Measurements from ENCODE around the gene SLC12A7.
A peak's percentile ranks its signal among the peaks of the same experiment; 100 is the strongest.

Gene SLC12A7

GRCh38 chr5:1011741-1012312 is 100.0 kb downstream of the SLC12A7 start:
- no peaks in the 10 kb centered on the region for H3K36me3 ChIP-seq (ENCODE audit: insufficient read depth, low read length)
- no peak overlapping the region for H3K4me3 ChIP-seq (ENCODE audit: low read length)
- no peak overlapping the region for H2AFZ ChIP-seq (ENCODE audit: low read depth, low read length)
- peaks cover 4% of the 10 kb centered on the region for H3K4me1 ChIP-seq (ENCODE audit: insufficient read depth, low read length)
- H3K9me3 ChIP-seq (ENCODE audit: low read length): no peaks in the 10 kb centered on the region
- peaks cover 30% of the 10 kb centered on the region for H3K27me3 ChIP-seq (ENCODE audit: insufficient read depth, low read length)

- peaks cover 33% of the 10 kb centered on the region for H3K27me3 ChIP-seq (ENCODE audit: insufficient read depth, low read length)
- no peak overlapping the region for H3K4me3 ChIP-seq (ENCODE audit: low read length)
- H3K36me3 ChIP-seq (ENCODE audit: insufficient read depth, low read length): no peaks in the 10 kb centered on the region
Observed at GRCh38 chr5:1011226-1011631, 100.6 kb downstream of the SLC12A7 start.

GRCh38 chr5:1010641-1011046 is 101.2 kb downstream of the SLC12A7 start:
- Histone ChIP-seq H3K4me3 (ENCODE audit: low read length) (no peak overlapping the region), H2AFZ (ENCODE audit: low read depth, low read length) (no peak overlapping the region), H3K4me1 (ENCODE audit: insufficient read depth, low read length) (peaks cover 4% of the 10 kb centered on the region), H3K9me3 (ENCODE audit: low read length) (no peaks in the 10 kb centered on the region), H3K27me3 (ENCODE audit: insufficient read depth, low read length) (peaks cover 39% of the 10 kb centered on the region), H3K36me3 (ENCODE audit: insufficient read depth, low read length) (no peaks in the 10 kb centered on the region)

More at GRCh38 chr5:1011226-1011631, 100.6 kb downstream of the SLC12A7 start:
- Histone ChIP-seq H2AFZ (ENCODE audit: low read depth, low read length) (no peak overlapping the region), H3K9me3 (ENCODE audit: low read length) (no peaks in the 10 kb centered on the region), H3K4me1 (ENCODE audit: insufficient read depth, low read length) (peaks cover 4% of the 10 kb centered on the region)

- no peak overlapping the region for H2AFZ ChIP-seq (ENCODE audit: low read depth, low read length)
- no peaks in the 10 kb centered on the region for H3K9me3 ChIP-seq (ENCODE audit: low read length)
- H3K27me3 ChIP-seq (ENCODE audit: insufficient read depth, low read length): peaks cover 44% of the 10 kb centered on the region
- no peaks in the 10 kb centered on the region for H3K36me3 ChIP-seq (ENCODE audit: insufficient read depth, low read length)
- H3K4me1 ChIP-seq (ENCODE audit: insufficient read depth, low read length): peaks cover 4% of the 10 kb centered on the region
- no peak overlapping the region for H3K4me3 ChIP-seq (ENCODE audit: low read length)
Observed at GRCh38 chr5:1010181-1010510, 101.7 kb downstream of the SLC12A7 start.

DNA sequence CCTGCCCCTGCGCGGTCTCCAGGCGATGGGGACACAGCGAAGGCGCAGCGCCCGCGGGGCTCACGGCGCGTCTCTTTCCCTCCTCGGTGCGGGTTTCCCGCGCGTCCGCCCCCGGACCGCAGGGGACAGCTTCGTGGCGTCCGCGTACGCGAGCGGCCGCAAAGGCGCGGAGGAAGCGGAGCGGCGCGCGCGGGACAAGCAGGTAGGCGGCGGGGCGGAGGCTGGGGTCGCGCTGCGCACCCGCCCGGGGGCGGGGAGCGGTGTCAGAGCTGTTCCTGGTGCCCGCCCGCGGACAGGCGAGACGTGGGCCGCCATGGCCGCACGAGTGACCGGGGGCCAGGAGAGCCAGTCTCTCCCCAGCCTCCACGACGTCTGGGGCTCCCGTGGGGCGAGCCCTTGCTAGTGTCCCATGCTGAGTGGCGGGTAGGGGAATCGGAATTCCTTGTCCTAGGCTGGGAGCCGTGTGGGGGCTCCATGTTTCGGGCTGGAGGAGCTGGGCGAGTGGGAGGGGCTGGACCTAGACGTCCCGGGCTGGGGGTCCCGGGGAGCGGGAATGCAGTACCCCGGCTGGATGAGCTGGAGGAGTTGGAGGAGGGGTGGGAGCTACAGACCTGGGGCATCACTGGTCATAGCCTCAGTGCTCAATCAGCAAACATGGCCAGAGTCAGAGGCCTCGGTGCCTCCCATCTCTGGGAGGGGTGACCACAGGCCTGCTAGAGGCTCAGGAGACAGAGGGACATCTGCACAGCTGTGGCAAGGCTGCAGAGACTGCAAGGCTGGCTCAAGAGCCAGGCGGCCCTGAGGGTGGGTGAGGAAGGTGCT is 102.3 kb downstream of the SLC12A7 start:
- Histone ChIP-seq H3K36me3 (ENCODE audit: insufficient read depth, low read length) (no peaks in the 10 kb centered on the region), H3K27me3 (ENCODE audit: insufficient read depth, low read length) (peaks cover 44% of the 10 kb centered on the region), H2AFZ (ENCODE audit: low read depth, low read length) (no peak overlapping the region), H3K4me3 (ENCODE audit: low read length) (peak overlapping the region; percentile 25), H3K4me1 (ENCODE audit: insufficient read depth, low read length) (peaks cover 4% of the 10 kb centered on the region), H3K9me3 (ENCODE audit: low read length) (no peaks in the 10 kb centered on the region)

- Histone ChIP-seq H3K4me3 (ENCODE audit: low read length) (peak within 1 kb of the TSS; percentile 38), H2AFZ (ENCODE audit: low read depth, low read length) (no peak within 1 kb of the TSS), H3K9me3 (ENCODE audit: low read length) (no peaks in the 10 kb centered on the region), H3K4me1 (ENCODE audit: insufficient read depth, low read length) (peaks cover 4% of the 10 kb centered on the region), H3K36me3 (ENCODE audit: insufficient read depth, low read length) (no peaks in the 10 kb centered on the region), H3K27me3 (ENCODE audit: insufficient read depth, low read length) (peaks cover 49% of the 10 kb centered on the region)
Observed at GRCh38 chr5:1008451-1009358, 103.2 kb downstream of the SLC12A7 start, which contains the start of gene NKD2. NKD2 (plus strand) TSS chr5:1008802; CDS start chr5:1009058, 256 bp downstream.

- Histone ChIP-seq H3K27me3 (ENCODE audit: insufficient read depth, low read length) (peaks cover 49% of the 10 kb centered on the region), H2AFZ (ENCODE audit: low read depth, low read length) (no peak overlapping the region), H3K4me3 (ENCODE audit: low read length) (no peak overlapping the region), H3K4me1 (ENCODE audit: insufficient read depth, low read length) (peaks cover 4% of the 10 kb centered on the region), H3K36me3 (ENCODE audit: insufficient read depth, low read length) (no peaks in the 10 kb centered on the region), H3K9me3 (ENCODE audit: low read length) (no peaks in the 10 kb centered on the region)
Observed at GRCh38 chr5:1007681-1008450, 104.0 kb downstream of the SLC12A7 start.

DNA sequence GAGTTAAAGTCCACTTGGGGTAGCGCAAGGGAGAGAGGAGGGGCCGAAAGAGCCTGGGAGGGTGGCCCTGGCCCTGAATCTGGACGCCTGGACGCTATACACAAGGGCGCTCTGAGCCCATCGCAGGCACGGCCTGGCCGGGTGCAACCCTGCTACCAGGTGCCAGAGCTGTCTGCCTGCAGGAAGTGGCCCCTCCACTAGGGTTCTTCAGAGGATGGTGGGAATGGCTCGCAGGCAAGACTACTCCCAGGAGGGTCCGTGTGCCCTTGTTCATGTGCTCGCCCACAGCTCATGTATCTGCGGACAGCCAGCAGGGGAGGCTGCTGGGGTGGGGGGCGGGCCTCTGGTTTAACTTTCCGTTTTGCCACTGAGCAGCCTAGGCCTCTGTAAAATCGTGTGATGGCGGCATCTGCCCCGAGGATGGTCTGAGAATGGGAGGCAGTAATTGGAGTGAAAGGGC is 104.6 kb downstream of the SLC12A7 start:
- no peaks in the 10 kb centered on the region for H3K9me3 ChIP-seq (ENCODE audit: low read length)
- peaks cover 4% of the 10 kb centered on the region for H3K4me1 ChIP-seq (ENCODE audit: insufficient read depth, low read length)
- peaks cover 49% of the 10 kb centered on the region for H3K27me3 ChIP-seq (ENCODE audit: insufficient read depth, low read length)
- H3K36me3 ChIP-seq (ENCODE audit: insufficient read depth, low read length): no peaks in the 10 kb centered on the region
- no peak overlapping the region for H2AFZ ChIP-seq (ENCODE audit: low read depth, low read length)
- H3K4me3 ChIP-seq (ENCODE audit: low read length): no peak overlapping the region

GRCh38 chr5:1006656-1007071 is 105.2 kb downstream of the SLC12A7 start:
- no peaks in the 10 kb centered on the region for H3K9me3 ChIP-seq (ENCODE audit: low read length)
- no peak overlapping the region for H2AFZ ChIP-seq (ENCODE audit: low read depth, low read length)
- no peak overlapping the region for H3K4me3 ChIP-seq (ENCODE audit: low read length)
- H3K36me3 ChIP-seq (ENCODE audit: insufficient read depth, low read length): no peaks in the 10 kb centered on the region
- H3K4me1 ChIP-seq (ENCODE audit: insufficient read depth, low read length): peaks cover 4% of the 10 kb centered on the region
- H3K27me3 ChIP-seq (ENCODE audit: insufficient read depth, low read length): peaks cover 53% of the 10 kb centered on the region

DNA sequence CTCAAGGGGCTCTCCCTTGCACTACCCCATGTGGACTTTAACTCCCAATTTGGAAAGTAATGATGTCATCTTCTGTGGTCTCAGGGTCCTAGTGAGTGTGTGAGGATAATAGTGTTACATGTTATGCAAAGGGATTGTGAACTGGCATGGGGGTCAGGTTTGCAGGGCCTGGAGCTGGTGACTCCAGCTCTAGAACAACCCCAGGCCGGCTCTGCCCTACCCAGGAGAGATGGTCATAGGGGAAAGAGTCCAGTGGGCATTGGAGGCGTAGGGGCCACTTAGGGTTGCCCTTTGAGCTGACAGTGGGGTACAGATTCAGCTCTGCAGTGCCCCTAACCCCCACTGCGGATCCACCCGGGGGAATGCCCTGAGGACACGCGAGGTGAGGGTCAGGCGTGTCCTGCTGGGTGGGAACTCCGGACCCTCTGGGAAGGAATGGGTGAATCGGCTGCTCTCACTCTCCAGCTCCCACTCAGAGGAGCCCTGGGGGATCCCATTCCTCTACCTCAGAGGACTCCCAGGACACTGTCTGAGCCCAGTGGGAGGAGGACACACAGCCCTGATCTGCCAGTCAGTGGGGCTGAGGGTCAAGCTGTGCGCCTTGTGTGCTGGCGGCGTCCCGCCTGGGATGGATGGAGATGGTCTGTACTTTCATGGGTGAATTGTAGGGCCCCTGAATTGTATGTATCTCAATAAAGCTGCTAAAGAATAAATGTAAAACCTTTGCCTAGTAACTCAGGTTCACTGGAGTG is 105.8 kb downstream of the SLC12A7 start:
- H3K4me3 ChIP-seq (ENCODE audit: low read length): no peak overlapping the region
- H3K9me3 ChIP-seq (ENCODE audit: low read length): no peaks in the 10 kb centered on the region
- peaks cover 53% of the 10 kb centered on the region for H3K27me3 ChIP-seq (ENCODE audit: insufficient read depth, low read length)
- no peaks in the 10 kb centered on the region for H3K36me3 ChIP-seq (ENCODE audit: insufficient read depth, low read length)
- no peak overlapping the region for H2AFZ ChIP-seq (ENCODE audit: low read depth, low read length)
- H3K4me1 ChIP-seq (ENCODE audit: insufficient read depth, low read length): peaks cover 4% of the 10 kb centered on the region

DNA sequence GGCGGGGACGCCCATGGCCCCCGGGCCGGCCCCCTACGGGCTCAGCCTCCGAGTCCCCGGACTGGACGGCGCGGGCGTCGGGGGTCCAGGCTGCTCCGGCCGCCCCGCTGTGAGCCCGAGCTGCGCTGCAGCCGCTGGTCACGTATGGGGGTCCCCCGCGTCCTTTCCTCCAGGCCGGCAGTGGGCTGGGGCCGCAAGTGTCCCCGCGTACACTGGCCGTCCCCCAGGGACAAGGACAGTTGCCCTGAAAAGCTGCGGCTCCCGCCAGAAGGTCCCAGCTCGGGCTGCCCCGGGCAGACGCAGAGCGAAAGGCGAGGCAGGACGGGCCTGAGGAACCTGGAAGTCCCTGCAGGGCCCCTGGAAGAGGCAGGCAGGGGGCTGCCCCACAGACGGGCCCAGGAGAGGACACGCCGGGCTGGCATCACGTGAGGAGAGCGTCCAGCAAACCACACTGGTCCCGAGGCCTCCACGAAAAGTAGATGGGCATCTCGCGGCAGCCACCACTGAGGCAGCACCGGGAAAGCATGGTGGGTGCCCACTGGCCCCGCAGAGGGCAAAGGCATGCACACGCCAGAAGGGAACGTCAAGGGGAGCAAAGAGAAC is 106.5 kb downstream of the SLC12A7 start:
- Histone ChIP-seq H3K27me3 (ENCODE audit: insufficient read depth, low read length) (peaks cover 47% of the 10 kb centered on the region), H2AFZ (ENCODE audit: low read depth, low read length) (no peak overlapping the region), H3K36me3 (ENCODE audit: insufficient read depth, low read length) (no peaks in the 10 kb centered on the region), H3K4me3 (ENCODE audit: low read length) (no peak overlapping the region), H3K9me3 (ENCODE audit: low read length) (no peaks in the 10 kb centered on the region), H3K4me1 (ENCODE audit: insufficient read depth, low read length) (peaks cover 4% of the 10 kb centered on the region)
